Lower lobe of right lung (tissue), 2 donors: Measurements from ENCODE around the gene TBC1D14. TPM values are rescaled to one million over a fixed set of nuclear protein-coding genes. Genes with fewer than 3 reads are reported as not detected.

Experiments
- ATAC-seq, 2 donors: fragments of 200-7000 bp; cut with Tn5 transposase; one replicate each; pipeline ENCODE4 v1.9.1; 2020 to 2022; ENCODE audit warnings: mild to moderate bottlenecking in 2 of 2, moderate library complexity in 2 of 2
- DNase-seq: peaks from one replicate; pipeline ENCODE4 v3.0.0-alpha.2; 2020
- H3K27ac ChIP-seq: fragments of 200-600 bp; one replicate; pipeline ENCODE4 v1.8.0; 2022
- H3K27me3 ChIP-seq: fragments of 200-600 bp; one replicate; pipeline ENCODE4 v1.8.0; 2022; ENCODE audit warnings: low read depth
- H3K36me3 ChIP-seq: fragments of 200-600 bp; one replicate; pipeline ENCODE4 v1.8.0; 2022; ENCODE audit warnings: mild to moderate bottlenecking
- H3K4me1 ChIP-seq: fragments of 200-600 bp; one replicate; pipeline ENCODE4 v1.8.0; 2022
- H3K4me3 ChIP-seq: fragments of 200-600 bp; one replicate; pipeline ENCODE4 v1.8.0; 2022; ENCODE audit warnings: mild to moderate bottlenecking
- H3K9me3 ChIP-seq: fragments of 200-600 bp; one replicate; pipeline ENCODE4 v1.8.0; 2022
- intact Hi-C: fragments of 100-400 bp; cut with DNase I; formaldehyde crosslinking; loops from one replicate; pipeline ENCODE4 v1.11.0; 2022
- total RNA-seq: library from RNA; stranded (reverse); fragmentation: NEBNext Ultra II Directional; extraction: Animal tissue kit (Norgen Biotek cat#: 25700); gene quantifications from one replicate; pipeline ENCODE4 v1.2.1, GENCODE V29; 2021
- TF ChIP-seq, protein P1 (sequence below): fragments of 200-600 bp; IDR thresholded peaks from one replicate; pipeline ENCODE4 v1.8.0; 2022; ENCODE audit warnings: antibody characterized with exemption, mild to moderate bottlenecking
- donor health status: DM: no; HTN: yes; CAD: no; lungs with severe emphysema.

TBC1D14 gene
- total RNA-seq, 1 donor from 2014 or later = 60.7 TPM

DNA sequence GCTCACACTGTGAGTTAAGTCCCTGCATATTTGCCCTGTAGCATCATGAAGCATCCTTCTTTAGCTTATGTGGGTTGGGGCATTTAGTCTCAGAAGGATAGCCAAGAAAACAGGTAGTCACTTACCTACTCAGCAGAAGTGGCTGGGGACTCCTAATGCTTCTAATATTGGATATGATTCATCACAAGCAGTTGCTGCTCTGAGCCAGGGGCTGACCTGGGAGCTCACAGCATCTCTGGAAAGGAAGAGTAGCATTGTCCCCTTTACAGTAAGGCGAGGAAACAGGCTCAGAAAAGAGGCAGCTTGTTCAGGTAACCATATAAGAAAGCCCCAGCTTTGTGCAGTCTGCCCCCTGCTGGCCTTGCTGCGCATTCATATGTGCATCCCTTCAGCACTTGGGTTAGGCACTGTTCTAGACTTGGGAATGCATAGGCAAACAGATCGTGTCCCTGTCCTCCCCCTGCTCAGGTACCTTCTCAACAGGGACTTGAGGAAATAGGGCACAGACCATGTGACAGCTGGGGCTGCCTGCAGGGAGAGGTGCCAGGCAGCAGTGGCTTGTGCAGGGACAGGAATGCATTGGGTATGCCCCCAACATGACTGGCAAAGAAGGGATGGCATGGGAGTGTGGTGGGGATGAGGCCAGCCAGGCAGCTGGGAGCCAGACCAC, 35.7 kb upstream of the TBC1D14 start:
- H3K27ac ChIP-seq = no peak overlapping the region
- H3K4me1 ChIP-seq = peaks cover 31% of the 10 kb centered on the region
- peaks cover 70% of the 10 kb centered on the region for H3K36me3 ChIP-seq
- intact Hi-C loops = loop anchor here (10.0 kb wide), 1 partner anchor 159 kb away; the partner anchor contains the start of gene BLOC1S4
- ATAC-seq (peak; percentile 70 to 79), DNase-seq (peak; percentile 82)
- no peak overlapping the region for H3K4me3 ChIP-seq
- H3K9me3 ChIP-seq = no peaks in the 10 kb centered on the region
- TF ChIP-seq, protein P1, sequence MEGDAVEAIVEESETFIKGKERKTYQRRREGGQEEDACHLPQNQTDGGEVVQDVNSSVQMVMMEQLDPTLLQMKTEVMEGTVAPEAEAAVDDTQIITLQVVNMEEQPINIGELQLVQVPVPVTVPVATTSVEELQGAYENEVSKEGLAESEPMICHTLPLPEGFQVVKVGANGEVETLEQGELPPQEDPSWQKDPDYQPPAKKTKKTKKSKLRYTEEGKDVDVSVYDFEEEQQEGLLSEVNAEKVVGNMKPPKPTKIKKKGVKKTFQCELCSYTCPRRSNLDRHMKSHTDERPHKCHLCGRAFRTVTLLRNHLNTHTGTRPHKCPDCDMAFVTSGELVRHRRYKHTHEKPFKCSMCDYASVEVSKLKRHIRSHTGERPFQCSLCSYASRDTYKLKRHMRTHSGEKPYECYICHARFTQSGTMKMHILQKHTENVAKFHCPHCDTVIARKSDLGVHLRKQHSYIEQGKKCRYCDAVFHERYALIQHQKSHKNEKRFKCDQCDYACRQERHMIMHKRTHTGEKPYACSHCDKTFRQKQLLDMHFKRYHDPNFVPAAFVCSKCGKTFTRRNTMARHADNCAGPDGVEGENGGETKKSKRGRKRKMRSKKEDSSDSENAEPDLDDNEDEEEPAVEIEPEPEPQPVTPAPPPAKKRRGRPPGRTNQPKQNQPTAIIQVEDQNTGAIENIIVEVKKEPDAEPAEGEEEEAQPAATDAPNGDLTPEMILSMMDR = peak; percentile 85
- H3K27me3 ChIP-seq = no peaks in the 10 kb centered on the region

DNA sequence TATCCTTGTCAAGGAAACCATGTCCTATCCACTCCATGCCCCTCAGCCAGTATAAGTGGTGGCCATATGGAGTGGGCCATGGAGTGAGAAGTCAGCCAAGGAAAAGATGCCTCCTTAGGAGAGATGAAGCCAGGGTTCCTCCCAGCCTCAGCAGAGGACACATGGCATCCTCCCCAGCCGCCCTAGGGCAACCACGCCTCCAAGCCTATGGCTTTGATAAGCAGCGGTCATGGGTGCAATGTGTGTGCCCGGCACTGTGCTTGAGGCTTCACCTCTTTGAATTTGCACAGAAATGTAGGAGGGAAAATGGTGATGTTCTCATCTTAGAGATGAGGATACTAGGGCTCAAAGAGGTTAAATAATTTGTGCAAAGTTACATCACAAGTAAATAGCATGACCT, 34.6 kb upstream of the TBC1D14 start:
- intact Hi-C loops = loop anchor here (10.0 kb wide), 1 partner anchor 160 kb away; the partner anchor contains the start of gene BLOC1S4
- TF ChIP-seq, protein P1 = no peak
- H3K4me1 ChIP-seq = peaks cover 27% of the 10 kb centered on the region
- DNase-seq (no peak), ATAC-seq (peak in 1 of 2 donors; percentile 3)
- H3K36me3 ChIP-seq = peaks cover 74% of the 10 kb centered on the region
- peak overlapping the region; percentile 24 for H3K27ac ChIP-seq
- H3K27me3 ChIP-seq = no peaks in the 10 kb centered on the region
- no peak overlapping the region for H3K4me3 ChIP-seq
- H3K9me3 ChIP-seq = no peaks in the 10 kb centered on the region

DNA sequence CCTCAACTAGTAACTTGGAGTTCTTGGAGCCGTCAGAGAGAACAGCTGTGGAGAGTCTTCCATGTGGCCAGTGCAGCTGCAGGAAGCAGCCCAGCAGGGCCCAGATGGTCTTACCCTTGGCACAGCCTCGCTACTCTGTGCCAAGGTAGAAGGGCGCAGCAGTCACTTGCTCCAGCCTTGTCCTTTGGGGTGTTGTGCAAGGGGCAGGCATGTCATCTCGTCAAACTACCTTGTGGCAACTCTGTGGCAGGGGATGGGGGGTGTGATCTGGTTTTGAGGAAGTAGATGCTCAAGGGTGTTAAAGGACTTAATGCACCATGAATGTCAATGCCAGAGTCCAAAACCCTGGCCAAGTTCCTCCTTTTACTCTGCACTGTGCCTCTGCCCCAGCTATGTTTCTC, 34.2 kb upstream of the TBC1D14 start:
- ATAC-seq = peak; percentile 60 to 79
- Histone ChIP-seq H3K27me3 (no peaks in the 10 kb centered on the region), H3K27ac (no peak overlapping the region), H3K4me1 (peaks cover 24% of the 10 kb centered on the region), H3K9me3 (no peaks in the 10 kb centered on the region), H3K4me3 (no peak overlapping the region), H3K36me3 (peaks cover 77% of the 10 kb centered on the region)
- intact Hi-C loops = loop anchor here (10.0 kb wide), 1 partner anchor 161 kb away; the partner anchor contains the start of gene BLOC1S4
- DNase-seq = peak; percentile 84
- TF ChIP-seq, protein P1 = no peak

DNA sequence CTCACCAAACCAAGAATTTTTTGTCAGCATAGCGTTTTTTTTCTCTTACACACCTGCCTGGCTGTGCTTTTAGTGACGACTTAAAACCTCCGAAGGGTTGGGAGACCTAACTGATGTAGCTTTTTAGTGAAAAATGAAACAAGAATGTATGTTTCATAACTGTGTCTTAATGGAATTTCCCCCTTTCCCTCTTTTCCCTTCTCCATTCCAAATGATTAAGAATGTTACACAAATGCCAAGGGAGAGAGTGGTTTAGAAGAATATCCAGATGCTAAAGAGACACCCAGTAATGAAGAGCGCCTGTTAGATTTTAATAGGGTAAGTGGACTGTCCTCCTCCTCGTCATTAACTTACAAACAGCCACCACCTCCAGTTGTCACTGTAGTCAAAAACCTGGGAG, 33.2 kb upstream of the TBC1D14 start:
- no peaks in the 10 kb centered on the region for H3K27me3 ChIP-seq
- no peak for ATAC-seq
- H3K4me1 ChIP-seq = peaks cover 24% of the 10 kb centered on the region
- DNase-seq = no peak
- intact Hi-C loops = loop anchor here (10.0 kb wide), 1 partner anchor 162 kb away; the partner anchor contains the start of gene BLOC1S4
- TF ChIP-seq, protein P1 = no peak
- peak overlapping the region; percentile 36 for H3K27ac ChIP-seq
- no peak overlapping the region for H3K4me3 ChIP-seq
- H3K9me3 ChIP-seq = no peaks in the 10 kb centered on the region
- H3K36me3 ChIP-seq = peaks cover 86% of the 10 kb centered on the region

DNA sequence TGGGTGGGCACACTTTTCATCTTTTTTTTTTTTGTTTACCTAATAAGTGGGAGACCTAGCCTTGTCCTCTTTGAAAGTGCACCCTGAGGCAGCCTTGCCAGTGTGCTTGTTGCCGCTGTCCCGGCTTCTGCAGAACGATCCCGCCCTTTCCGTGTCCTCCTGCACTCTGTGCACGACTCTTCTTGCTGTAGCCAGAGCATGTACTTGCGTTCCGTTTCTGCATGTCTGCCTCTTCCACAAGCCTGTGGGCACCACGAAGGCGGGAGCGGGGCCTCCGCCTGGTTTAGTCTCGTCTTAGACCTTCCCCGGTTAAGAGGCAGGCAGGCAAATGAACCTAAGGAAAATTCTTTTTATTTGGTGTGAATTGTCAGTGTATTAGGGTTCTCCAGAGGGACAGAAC, 32.6 kb upstream of the TBC1D14 start:
- no peaks in the 10 kb centered on the region for H3K27me3 ChIP-seq
- no peaks in the 10 kb centered on the region for H3K9me3 ChIP-seq
- peaks cover 86% of the 10 kb centered on the region for H3K36me3 ChIP-seq
- H3K27ac ChIP-seq = peak overlapping the region; percentile 36
- DNase-seq (no peak), ATAC-seq (no peak)
- H3K4me3 ChIP-seq = no peak overlapping the region
- H3K4me1 ChIP-seq = peaks cover 24% of the 10 kb centered on the region
- intact Hi-C loops = loop anchor here (10.0 kb wide), 1 partner anchor 162 kb away; the partner anchor contains the start of gene BLOC1S4
- TF ChIP-seq, protein P1 = no peak
